NAMALWA (cell line): ENCODE data around the gene KRT6C.
"Not testable (repeated sequence)": the region's sequence is repeated elsewhere in the genome, so short reads cannot be mapped to it uniquely, and the experiment has no call there.

Experiments
- DNase-seq: peaks from one replicate; pipeline ENCODE4 v3.0.0-alpha.2; 2015; ENCODE audit warnings: low spot score

Gene KRT6C

GRCh38 chr12:52455821-52456220 lies 17.8 kb downstream of the KRT6C start:
- DNase-seq, result no peak

DNA sequence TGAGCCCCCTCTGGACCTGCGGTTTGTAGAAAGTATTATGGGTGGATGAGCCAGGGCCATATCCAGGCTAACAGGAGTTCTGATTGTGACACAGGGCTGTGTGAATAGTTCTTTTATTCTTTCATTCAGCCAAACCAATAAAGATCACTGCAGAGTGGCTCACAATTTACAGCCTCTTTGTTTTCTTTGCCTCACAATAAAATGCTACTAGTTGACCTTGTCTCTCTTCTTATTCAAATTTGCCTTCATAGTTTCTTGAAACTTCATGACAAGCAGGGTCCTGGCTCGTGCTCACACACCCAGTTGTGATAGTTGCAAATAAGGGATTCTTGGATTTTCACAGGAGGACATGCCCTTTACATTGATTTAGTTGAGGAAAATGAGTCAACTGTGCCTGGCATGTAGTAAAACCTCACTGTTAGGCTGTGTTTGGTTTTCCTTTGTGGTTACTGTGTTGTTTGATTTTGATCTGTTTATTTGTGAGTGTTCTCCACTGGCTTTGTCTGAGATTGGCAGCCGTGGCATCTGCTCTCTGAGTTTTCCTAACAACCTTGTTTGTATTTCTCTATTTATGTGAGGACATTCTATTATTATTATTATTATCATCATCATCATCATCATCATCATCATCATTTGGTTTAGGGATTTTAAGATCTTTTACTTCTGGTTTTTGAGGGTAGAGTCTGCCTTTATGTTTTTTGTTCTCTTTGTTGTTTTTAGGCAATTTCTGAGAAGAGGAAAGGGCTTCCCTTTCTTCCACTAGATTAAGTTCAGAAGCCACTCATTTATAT lies 19.0 kb downstream of the KRT6C start:
- DNase-seq, result no peak

GRCh38 chr12:52452101-52452500 lies 21.5 kb downstream of the KRT6C start, which contains the start of gene KRT6B:
Gene KRT6B (minus strand): TSS chr12:52452146. CDS start chr12:52452078, 68 bp downstream.
- DNase-seq, result no peak

- no peak for DNase-seq
Observed at GRCh38 chr12:52448228-52448627, 25.4 kb downstream of the KRT6C start.

DNA sequence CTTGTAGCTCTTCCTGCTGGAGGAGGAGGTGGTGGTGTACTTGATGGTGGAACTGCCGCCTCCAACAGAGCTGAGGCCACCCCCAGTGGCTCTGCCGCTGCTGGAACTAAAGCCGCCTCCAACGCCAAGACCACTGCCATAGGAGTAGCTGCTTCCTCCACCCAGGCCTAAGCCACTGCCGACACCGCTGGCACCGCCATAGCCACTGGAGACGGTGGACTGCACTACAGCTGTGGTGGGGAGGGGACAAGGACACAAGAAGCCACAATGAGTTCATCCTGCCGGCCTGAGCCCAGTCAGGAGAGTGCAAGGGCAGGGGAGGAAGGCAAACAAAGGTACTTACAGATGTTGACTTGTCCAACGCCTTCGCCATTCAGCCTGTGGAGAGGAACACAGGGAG lies 26.4 kb downstream of the KRT6C start:
- DNase-seq, result not testable (repeated sequence)

GRCh38 chr12:52446367-52447045 lies 27.1 kb downstream of the KRT6C start:
- DNase-seq, result no peak

DNA sequence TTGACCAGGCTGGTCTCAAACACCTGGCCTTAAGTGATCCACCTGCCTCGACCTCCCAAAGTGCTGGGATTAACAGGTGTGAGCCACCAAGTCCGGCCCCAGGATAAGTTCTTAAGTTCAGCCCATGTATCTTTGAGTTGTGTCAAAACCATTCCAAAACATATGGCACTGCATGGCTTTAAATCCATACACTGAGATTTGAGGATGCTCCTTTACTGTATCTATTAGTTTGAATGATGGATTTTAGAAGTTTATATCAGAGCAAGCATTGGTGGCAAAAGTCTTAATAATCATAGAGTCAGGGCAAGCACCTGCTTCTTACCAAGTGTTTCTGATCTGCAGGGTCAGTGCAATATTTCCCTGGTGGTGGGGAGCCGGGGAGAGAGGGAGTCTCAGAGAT lies 27.7 kb downstream of the KRT6C start:
- no peak for DNase-seq

DNA sequence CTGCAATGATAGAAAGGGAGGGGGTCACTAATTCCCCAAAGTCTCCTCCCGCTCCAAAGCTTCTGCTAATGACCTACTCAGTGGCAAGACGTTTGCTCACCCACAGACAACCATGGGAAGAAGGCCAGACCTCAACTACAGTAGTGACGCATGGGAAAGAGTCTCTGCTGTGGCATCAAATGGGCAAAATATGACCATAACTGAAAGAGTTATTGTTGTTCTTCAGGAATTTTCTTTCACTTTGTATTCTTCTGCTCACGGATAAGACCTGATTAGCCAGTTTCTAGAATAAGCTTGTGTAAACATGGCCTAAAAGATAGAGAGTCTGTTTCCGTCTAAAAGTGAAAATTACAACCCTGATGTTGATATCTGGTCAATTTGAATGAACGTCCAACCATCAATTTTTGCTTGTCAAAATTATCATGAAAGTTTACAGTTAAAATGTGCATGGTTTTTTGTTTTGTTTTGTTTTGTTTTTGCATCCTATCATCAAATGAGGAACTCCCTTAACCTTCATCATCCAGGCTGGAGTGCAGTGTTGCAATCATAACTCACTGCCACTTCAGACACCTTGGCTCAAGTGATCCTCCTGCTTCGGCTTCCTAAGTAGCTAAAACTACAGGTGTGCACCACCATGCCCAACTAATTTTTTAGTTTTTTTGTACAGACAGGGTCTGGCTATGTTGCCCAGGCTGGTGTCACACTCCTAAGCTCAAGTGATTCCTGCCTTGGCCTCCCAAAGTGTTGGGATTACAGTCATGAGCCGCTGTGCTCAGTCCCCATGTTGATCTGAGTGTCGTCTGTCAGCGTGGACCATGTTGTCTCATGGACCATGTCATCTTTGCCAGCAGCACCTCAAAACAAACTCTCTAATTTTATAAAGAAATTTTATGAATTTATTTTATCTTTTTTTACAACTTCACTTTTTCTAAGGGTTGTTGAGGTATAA lies 28.7 kb downstream of the KRT6C start:
- no peak for DNase-seq

DNA sequence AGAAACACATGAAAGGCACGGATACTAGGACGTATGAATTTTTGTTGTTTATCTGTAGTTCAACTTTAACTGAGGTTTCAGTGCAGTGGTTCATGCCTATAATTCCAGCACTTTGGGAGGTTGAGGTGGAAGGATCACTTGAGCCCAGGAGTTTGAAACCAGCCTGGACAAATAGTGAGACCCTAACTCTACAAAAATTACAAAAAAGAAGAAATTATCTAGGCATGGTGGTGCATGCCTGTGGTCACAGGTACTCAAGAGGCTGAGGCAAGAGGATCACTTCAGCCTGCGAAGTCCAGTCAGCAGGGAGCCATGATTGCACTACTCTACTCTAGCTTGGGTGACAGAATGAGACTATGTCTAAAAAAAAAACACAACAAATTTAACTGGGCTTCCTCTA lies 29.6 kb downstream of the KRT6C start:
- no peak for DNase-seq

GRCh38 chr12:52442600-52443061 lies 31.0 kb downstream of the KRT6C start:
- DNase-seq, result no peak

DNA sequence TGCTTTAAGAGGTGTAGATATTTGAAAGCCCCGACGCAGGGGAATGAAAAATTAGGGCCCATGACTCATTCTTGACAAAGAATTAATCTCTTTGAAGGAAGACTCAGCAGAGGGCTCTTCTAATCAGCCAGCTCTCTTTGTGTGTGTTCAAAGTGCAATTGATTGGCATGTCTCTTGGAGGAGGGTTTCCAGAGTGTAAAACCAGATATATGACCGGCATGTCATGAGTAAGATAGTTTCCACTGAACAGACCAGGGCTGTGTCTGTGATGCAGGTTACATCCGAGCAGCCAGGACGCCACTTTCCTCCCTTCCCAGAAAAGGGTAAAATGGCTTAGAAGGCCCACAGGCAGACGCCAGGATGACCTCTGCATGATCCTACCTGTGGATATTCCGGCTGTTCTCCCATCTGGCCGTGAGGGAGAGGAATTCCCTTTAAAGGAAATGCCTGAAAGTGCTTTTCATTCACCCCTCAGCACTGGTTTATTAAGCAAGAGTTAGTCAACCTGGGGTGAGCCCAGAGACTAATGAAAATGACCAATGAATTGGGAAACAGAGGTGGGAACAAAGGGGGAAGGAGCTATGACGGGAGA lies 32.2 kb downstream of the KRT6C start:
- no peak for DNase-seq

DNA sequence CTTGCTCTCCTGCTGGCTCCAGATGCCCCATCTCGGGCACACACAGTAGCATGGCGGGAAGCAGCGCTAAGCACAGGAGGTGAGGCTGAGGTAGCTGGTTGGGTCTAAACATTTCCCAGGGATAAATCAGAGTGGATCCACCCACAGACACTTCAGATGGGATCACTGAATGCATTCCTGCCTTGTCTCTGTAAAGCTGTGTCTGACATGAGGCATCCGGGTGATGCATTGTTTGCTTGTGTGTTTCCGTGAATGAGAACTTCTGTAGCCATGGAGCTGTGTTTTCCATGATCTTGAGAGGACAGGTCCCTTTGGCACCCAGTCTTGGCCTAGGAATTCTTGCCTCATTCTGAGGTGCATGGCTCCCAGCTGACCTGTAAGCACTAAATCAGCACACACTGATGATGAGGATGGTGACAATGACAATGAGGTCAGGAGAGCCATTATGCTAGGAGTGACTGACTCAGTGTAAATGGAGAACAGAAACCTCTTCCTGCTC lies 32.7 kb downstream of the KRT6C start:
- no peak for DNase-seq

DNA sequence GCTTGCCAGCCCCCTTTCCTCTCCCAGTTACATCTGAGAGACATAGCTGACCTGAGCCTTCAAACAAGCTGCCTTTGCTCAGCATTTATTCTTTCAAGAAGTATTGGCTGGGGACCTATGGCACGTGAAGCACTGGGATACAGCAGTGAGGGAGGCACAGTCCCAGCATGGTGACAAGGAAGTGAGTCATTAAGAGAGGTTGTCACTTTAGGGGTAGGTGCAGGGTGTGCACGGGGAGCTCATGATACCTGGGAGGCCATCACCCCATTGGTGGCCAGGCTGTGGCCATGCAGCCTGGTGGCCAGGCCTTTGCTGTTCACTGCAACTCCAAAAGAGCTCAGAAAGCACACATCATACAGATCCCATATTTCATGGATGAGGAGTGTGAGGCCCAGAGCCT lies 33.8 kb downstream of the KRT6C start:
- no peak for DNase-seq

- no peak for DNase-seq
Observed at GRCh38 chr12:52439420-52439819, 34.2 kb downstream of the KRT6C start.

GRCh38 chr12:52438305-52439301 lies 35.0 kb downstream of the KRT6C start:
- DNase-seq, result no peak

DNA sequence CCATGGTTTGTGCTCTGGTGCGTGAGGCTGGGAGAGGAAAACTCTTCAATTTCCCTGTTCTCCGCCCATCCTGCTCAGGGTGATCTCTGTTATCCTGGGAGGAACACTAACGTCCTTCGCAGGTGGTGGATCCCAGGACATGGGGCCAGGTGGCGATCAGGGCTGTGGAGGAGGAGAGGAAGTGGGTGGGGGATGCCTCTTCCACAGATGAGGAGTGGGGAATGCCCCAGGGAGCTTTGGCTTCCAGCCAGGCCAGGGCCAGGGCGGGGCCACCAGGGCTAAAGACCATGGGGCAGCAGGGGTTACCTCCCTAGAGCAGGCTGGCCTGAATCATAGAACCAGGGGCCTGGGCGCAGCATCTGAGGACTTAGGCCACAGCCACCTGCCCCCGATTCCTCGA lies 36.1 kb downstream of the KRT6C start:
- no peak for DNase-seq

DNA sequence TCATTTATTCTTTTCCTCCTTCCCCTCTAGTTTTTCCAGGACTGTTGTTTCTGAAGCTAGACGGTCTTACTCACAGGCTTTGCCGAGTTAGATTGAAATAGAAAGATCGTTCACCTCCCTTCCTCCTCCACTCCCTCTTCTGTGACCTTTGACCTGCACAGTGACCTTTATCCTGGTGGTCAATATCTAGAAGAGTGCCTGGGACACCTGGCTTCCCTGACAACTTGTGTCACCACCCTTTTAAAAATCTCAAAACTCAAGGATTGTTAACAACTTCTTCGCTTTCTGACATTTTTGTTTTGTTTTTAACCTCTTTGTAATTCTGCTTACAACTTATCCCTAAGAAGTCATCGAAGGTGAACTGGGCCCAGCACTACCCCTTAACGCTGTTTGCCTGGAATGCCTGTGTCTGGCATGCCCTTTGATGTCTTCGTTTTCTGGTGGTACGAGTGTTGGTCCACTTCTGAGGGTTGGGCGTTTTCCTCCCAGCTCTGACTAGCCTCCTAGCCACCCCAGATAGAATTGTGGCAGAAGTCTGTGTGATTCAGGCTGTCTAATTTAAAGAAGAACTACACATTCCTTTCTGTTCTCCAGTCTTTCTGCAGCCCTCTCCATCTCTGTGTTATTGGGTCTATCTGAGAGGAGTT lies 36.7 kb downstream of the KRT6C start:
- no peak for DNase-seq

- DNase-seq, result no peak
Observed at GRCh38 chr12:52436000-52436827, 37.4 kb downstream of the KRT6C start.

DNA sequence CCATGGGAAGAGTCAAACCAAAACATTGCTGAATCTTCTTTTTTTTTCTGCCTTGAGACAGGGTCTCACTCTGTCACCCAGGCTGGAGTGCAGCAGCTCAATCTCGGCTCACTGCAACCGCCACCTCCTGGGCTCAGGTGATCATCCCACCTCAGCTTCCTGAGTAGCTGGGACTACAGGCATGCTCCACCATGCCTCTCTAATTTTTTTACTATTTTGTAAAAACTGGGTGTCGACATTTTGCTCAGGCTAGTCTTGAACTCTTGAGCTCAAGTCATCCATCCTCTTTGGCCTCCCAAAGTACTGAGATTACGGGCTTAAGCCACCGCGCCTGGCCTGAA lies 38.0 kb downstream of the KRT6C start:
- DNase-seq, result no peak
